LHCN-M2 (cell line): ENCODE results near the gene EPGN. TPM values are rescaled to one million over a fixed set of nuclear protein-coding genes. Genes with fewer than 3 reads are reported as not detected.

ENCODE experiments used
- DNase-seq: peaks from one replicate; pipeline ENCODE4 v3.0.0-alpha.2; 2012; ENCODE audit warnings: low read depth
- total RNA-seq: library from RNA; depleted of rRNA; stranded (reverse); fragments of >200 nt; gene quantifications from 2 replicates; pipeline ENCODE4 v1.2.3, GENCODE V29; 2014

The EPGN gene
- total RNA-seq, 1 experiment from 2014 or later: not detected

- DNase-seq: no peak
Measured at GRCh38 chr4:74309223-74309622, 953 bp downstream of the EPGN start.

- DNase-seq: peak; percentile 66
Measured at GRCh38 chr4:74311696-74312313, 3.5 kb downstream of the EPGN start.

- no peak for DNase-seq
Measured at GRCh38 chr4:74314329-74314728, 6.1 kb downstream of the EPGN start.

GRCh38 chr4:74314944-74315343, 6.7 kb downstream of the EPGN start:
- DNase-seq: no peak

- DNase-seq: no peak
Measured at GRCh38 chr4:74315376-74315775, 7.1 kb downstream of the EPGN start.

GRCh38 chr4:74316397-74316796, 8.1 kb downstream of the EPGN start:
- no peak for DNase-seq

- peak; percentile 10 for DNase-seq
Measured at GRCh38 chr4:74317616-74318246, 9.5 kb downstream of the EPGN start.

- no peak for DNase-seq
Measured at GRCh38 chr4:74318276-74318675, 10.0 kb downstream of the EPGN start.

- DNase-seq: no peak
Measured at GRCh38 chr4:74319470-74319869, 11.2 kb downstream of the EPGN start.

GRCh38 chr4:74320559-74321118, 12.4 kb downstream of the EPGN start:
- DNase-seq: peak; percentile 75

GRCh38 chr4:74322301-74322700, 14.0 kb downstream of the EPGN start:
- DNase-seq: no peak

GRCh38 chr4:74323663-74324062, 15.4 kb downstream of the EPGN start:
- no peak for DNase-seq

GRCh38 chr4:74324262-74324661, 16.0 kb downstream of the EPGN start:
- DNase-seq: no peak

GRCh38 chr4:74325886-74326285, 17.6 kb downstream of the EPGN start:
- no peak for DNase-seq

- DNase-seq: peak; percentile 16
Measured at GRCh38 chr4:74327762-74328161, 19.5 kb downstream of the EPGN start.

- DNase-seq: no peak
Measured at GRCh38 chr4:74328501-74328900, 20.2 kb downstream of the EPGN start.

- DNase-seq: no peak
Measured at GRCh38 chr4:74329307-74329706, 21.0 kb downstream of the EPGN start.

- no peak for DNase-seq
Measured at GRCh38 chr4:74330295-74330750, 22.1 kb downstream of the EPGN start.

GRCh38 chr4:74331252-74331651, 23.0 kb downstream of the EPGN start:
- DNase-seq: no peak

- no peak for DNase-seq
Measured at GRCh38 chr4:74331944-74332343, 23.7 kb downstream of the EPGN start.

GRCh38 chr4:74334636-74335035, 26.4 kb downstream of the EPGN start:
- DNase-seq: no peak

- no peak for DNase-seq
Measured at GRCh38 chr4:74335341-74336021, 27.2 kb downstream of the EPGN start.
